ENCODE data around the gene DGCR8.
"Not testable (repeated sequence)": the region's sequence is repeated elsewhere in the genome, so short reads cannot be mapped to it uniquely, and the experiment has no call there.

The DGCR8 gene

GRCh38 chr22:20156611-20157429 is 76.8 kb downstream of the DGCR8 start:
- FAIRE-seq: no peak

GRCh38 chr22:20157430-20158183 is 77.6 kb downstream of the DGCR8 start:
- no peak for FAIRE-seq

DNA sequence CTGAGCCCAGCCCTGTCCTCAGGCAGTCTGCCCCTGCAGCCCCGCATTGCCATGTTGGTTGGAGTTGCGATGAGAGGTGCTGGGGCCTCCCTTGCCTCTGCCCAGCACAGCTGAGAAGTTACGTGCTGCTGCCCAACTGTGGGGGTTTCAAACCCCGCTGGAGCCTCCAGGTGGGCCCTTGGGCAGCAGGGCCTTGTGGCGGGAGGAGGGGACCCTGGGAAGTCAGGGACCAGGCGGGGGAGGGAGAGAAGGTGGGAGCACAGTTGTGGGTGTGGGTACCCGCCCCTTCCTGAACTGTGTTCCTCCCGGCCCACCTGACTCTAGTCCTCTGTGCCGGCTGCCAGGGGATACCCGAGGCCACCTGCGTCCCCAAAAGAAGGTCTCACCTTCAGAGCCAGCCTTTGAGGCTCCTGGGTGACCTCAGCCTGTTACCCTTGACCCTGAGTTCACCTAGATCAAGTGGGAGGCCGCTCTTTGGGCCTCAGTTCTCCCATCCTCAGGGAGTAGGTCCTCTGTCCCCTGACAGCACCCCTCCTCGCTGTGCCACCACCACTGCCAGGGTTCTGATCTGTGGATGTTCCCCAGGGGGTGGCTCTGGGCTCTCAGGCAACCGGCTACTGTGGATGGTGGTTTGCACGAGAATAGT is 78.5 kb downstream of the DGCR8 start:
- no peak for FAIRE-seq

DNA sequence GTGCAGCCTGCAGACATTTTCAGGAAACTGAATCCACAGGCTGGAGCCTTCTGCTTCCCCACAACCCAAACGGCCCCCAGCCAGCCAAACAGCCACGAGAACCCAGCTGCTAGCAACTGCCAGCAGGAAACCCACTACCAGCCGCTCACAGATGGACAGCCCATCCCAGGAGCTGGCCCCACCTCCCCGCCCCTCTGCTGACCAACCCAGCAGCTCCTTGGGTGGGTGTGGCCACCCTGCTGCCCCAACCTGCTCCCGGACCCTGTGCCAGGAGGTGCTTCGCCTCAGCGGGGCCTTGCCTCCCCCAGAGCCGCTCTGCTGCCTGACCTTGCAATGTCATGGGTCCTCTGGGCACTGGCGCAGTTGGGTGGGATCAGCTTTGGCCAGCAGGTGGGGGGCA is 79.0 kb downstream of the DGCR8 start:
- no peak for FAIRE-seq

GRCh38 chr22:20159531-20159930 is 79.5 kb downstream of the DGCR8 start:
- FAIRE-seq: not testable (repeated sequence)

GRCh38 chr22:20160041-20160440 is 80.0 kb downstream of the DGCR8 start:
- no peak for FAIRE-seq

All from G401.6 (cell line).